SU-DHL-6 (cell line): ENCODE measurements around the gene CLNK.

Experiments
- CTCF ChIP-seq: fragments of 200-600 bp; sonication (generic); IDR thresholded peaks from one replicate; pipeline ENCODE4 v1.5.1; 2017; ENCODE audit warnings: antibody characterized with exemption, mild to moderate bottlenecking, low read length, moderate library complexity; ENCODE audit not compliant: insufficient read depth, poor library complexity, severe bottlenecking
- EZH2phosphoT487 ChIP-seq: fragments of 200-600 bp; sonication (generic), shearing (Covaris generic); conservative IDR thresholded peaks from 2 replicates; pipeline ENCODE4 v1.6.1; 2018; ENCODE audit warnings: mild to moderate bottlenecking, antibody characterized with exemption, low read length, moderate library complexity, mixed read lengths

GRCh38 chr4:10611673-10612072 lies 72.9 kb downstream of the CLNK start:
- no peak for TF ChIP-seq CTCF
- TF ChIP-seq EZH2phosphoT487, result no peak
